ENCODE data around the gene ARF4.

ARF4 gene

GRCh38 chr3:57577801-57578200 lies 19.3 kb downstream of the ARF4 start:
- no peak for TF ChIP-seq CTCF (conservative IDR thresholded peaks at IDR 0.05)
- H3K27ac ChIP-seq: peak overlapping the region; percentile 11

GRCh38 chr3:57575966-57576626 lies 21.0 kb downstream of the ARF4 start:
- no peak for TF ChIP-seq CTCF (conservative IDR thresholded peaks at IDR 0.05)
- H3K27ac ChIP-seq: no peak overlapping the region

- TF ChIP-seq CTCF (conservative IDR thresholded peaks at IDR 0.05): no peak
Observed at GRCh38 chr3:57572096-57572495, 25.0 kb downstream of the ARF4 start.

GRCh38 chr3:57570878-57571277 lies 26.3 kb downstream of the ARF4 start:
- no peak for TF ChIP-seq CTCF (conservative IDR thresholded peaks at IDR 0.05)
- no peak overlapping the region for H3K27ac ChIP-seq

More at GRCh38 chr3:57572096-57572495, 25.0 kb downstream of the ARF4 start:
- peak overlapping the region; percentile 1; the same call in 1 of the 2 replicates for H3K27ac ChIP-seq

GRCh38 chr3:57569859-57570450 lies 27.2 kb downstream of the ARF4 start:
- H3K27ac ChIP-seq: no peak overlapping the region
- no peak for TF ChIP-seq CTCF (conservative IDR thresholded peaks at IDR 0.05)

- TF ChIP-seq CTCF (conservative IDR thresholded peaks at IDR 0.05): no peak
- H3K27ac ChIP-seq: no peak overlapping the region
Observed at GRCh38 chr3:57559526-57559925, 37.6 kb downstream of the ARF4 start.

GRCh38 chr3:57557085-57557537 lies 40.0 kb downstream of the ARF4 start:
- no peak for TF ChIP-seq CTCF (conservative IDR thresholded peaks at IDR 0.05)
- H3K27ac ChIP-seq: peak overlapping the region; percentile 98
